Sigmoid colon (tissue), 4 donors: ENCODE data around the gene CDK9.

Experiments
- EP300 ChIP-seq, 4 donors: sonication (generic); formaldehyde crosslinking; IDR thresholded peaks; one replicate each; pipeline ENCODE4 v1.6.1; 2017; ENCODE audit warnings: antibody characterized with exemption in 4 of 4
- POLR2A ChIP-seq, 2 donors: fragments of 450-650 bp; IDR thresholded peaks; one replicate each; pipeline ENCODE4 v1.6.1; 2016; ENCODE audit warnings: antibody characterized with exemption in 2 of 2, mild to moderate bottlenecking in 2 of 2, moderate library complexity in 2 of 2
- POLR2AphosphoS5 ChIP-seq, 4 donors: sonication (generic); formaldehyde crosslinking; IDR thresholded peaks; one replicate each; pipeline ENCODE4 v1.6.1; 2017; ENCODE audit warnings: antibody characterized with exemption in 4 of 4
- TF ChIP-seq, protein P1 (sequence below), 4 experiments: fragments of 450-650 bp in 3 of 4; fragments of 200-600 bp in 1 of 4; IDR thresholded peaks; one replicate each; pipeline ENCODE4 v1.5.1; 2016 to 2019; ENCODE audit warnings: antibody characterized with exemption in 4 of 4, mild to moderate bottlenecking in 3 of 4, moderate library complexity in 2 of 4

DNA sequence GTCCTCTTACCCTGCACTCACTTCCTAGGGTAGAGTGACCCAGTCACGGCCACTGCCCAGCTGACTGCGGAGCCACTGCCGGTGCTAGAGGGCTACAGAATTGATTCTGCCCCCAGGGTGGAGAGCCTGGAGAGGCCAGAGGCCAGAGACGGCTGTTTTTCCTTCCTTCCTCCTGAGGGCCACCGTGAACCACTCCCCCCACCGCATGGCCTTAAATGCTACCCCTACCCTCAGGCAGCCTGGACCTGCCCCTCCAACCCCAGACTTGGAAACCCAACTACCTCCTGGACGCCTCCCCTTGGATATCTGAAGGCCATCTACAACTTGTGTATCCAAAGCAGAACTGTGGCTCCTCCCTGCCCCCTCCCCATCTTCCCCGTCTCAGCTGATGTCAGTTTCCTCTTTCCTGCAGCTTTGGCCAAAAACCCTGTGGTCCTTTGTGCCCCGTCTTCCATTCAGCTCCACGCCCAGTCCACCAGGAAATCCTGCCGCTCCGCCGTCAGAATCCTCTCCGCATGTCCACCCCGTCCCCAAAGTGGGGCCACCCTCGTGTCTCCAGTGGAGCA, 23.6 kb upstream of the CDK9 start:
- TF ChIP-seq, protein P1, sequence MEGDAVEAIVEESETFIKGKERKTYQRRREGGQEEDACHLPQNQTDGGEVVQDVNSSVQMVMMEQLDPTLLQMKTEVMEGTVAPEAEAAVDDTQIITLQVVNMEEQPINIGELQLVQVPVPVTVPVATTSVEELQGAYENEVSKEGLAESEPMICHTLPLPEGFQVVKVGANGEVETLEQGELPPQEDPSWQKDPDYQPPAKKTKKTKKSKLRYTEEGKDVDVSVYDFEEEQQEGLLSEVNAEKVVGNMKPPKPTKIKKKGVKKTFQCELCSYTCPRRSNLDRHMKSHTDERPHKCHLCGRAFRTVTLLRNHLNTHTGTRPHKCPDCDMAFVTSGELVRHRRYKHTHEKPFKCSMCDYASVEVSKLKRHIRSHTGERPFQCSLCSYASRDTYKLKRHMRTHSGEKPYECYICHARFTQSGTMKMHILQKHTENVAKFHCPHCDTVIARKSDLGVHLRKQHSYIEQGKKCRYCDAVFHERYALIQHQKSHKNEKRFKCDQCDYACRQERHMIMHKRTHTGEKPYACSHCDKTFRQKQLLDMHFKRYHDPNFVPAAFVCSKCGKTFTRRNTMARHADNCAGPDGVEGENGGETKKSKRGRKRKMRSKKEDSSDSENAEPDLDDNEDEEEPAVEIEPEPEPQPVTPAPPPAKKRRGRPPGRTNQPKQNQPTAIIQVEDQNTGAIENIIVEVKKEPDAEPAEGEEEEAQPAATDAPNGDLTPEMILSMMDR (IDR thresholded peaks at IDR 0.05): no peak
- TF ChIP-seq EP300 (IDR thresholded peaks at IDR 0.05): no peak
- TF ChIP-seq POLR2A (IDR thresholded peaks at IDR 0.05): no peak
- no peak for TF ChIP-seq POLR2AphosphoS5 (IDR thresholded peaks at IDR 0.05)
